CD4-positive, alpha-beta T cell treated with Interferon alpha-2 for 1 hour (primary cell): ENCODE measurements around the gene ZFP69B.
A peak's percentile ranks its signal among the peaks of the same experiment; 100 is the strongest.

ENCODE experiments used
- DNase-seq, 2 donors: peaks; one replicate each; pipeline ENCODE4 v3.0.0-alpha.2; 2020 to 2022

The ZFP69B gene

DNA sequence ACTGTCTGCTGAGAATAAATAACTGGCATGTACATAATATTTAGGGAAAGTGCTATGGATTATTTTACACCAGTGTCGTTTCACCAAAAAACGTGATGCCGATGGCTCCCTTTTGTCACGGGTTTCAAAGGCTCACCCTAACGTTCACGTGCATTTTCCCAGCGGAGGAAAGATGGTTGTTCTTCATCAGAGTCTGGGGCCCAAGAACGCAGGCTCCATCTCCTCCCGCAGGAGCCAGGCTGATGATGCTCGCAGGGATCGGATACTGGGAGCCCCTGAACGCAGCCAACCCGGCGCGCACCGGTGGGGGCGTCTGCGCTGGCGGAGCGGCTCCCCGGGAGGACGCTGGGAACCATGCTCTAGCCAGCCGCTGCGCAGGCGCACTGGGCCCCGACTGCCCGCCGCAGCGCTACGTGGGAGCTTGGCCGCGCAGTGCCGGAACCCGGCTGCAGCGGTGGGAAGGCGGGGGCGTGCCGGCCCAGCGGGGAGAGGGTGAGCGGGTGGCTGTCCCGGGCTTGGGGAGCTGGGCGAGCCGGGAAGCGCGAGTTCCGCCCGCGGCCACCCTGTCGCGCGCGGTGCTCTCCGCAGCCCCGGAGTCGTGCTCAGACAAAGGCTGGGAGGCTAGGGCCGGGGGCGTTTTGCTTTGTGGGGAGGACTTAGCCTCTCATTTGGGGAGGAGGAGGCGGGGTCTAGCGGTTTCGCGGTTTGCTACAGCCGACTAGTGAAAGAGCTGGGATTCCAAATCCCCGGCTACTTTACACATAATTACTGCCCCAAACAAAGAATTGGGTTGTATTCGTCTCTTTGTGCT is at the start of gene ZFP69B:
Gene ZFP69B (plus strand): TSS at position 793 of the 811 bp plus-strand sequence. CDS start 486 bp downstream, outside the sequence.
- peak; percentile 86 to 90 for DNase-seq

DNA sequence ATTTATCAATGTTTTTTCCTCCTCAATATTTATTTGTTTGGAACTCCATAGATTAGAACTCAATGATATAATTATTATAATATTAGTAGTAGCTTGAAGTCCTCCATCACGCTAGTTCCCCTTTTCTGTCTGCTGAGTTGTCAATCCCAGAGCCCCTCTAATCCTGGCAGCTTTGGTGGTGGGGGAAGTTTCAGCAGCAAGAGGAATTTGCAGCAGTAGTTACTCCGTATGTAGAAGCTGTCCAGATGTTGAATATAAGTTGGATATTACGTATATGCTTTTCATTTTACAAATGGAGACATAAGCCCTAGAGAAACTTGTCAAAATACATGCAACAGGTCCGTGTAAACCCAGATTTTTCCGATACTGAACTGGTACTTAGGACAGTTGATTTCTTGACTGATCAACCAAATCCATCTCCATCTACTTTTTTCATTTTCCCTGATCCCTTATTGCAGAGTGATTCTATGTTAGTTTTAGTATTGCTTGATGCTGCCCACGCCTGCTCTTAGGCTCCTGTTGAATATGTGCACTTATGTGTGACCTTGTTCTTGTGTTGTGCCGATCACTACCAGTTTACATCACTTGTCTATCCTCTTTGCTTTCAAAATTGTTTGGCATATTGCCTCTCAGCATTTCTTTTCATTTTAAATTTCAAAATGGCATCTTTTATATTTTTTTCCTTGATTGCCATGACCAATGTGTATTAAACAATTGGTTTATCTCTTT is 48.6 kb upstream of the ZFP69B start:
- no peak for DNase-seq

DNA sequence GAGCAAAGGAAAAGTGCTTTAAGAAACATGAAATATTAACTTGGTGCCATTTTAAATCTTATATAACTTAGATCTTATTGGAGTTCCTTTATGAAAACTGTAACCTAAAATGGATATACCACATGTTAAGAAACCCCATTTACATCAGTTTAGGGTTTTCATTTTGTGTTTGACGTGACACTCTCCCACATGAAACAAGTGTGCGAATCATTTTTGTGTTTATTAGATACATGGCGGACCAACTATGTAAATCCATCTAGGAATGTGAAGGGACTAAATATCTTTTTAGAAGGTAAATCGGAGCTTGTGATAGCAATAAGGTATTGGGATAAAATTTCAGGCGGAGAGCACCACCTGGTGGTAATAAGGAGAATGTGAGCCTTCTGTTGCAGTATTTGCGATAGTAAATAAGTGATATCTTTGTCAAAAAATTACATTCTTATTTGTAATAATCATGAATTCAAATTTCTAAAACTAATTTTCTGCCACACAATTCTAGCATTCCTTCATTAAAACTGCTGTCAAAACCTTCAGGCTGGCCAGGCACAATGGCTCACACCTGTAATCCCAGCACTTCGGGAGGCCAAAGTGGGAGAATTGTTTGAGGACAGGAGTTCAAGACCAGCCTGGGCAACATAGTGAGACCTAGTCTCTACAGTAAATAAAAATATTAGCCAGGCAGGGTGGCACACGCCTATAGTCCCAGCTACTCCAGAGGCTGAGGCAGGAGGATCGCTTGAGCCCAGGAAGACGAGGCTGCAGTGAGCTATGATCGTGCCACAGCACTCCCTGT is 45.4 kb upstream of the ZFP69B start:
- DNase-seq, result peak; percentile 57 to 76

DNA sequence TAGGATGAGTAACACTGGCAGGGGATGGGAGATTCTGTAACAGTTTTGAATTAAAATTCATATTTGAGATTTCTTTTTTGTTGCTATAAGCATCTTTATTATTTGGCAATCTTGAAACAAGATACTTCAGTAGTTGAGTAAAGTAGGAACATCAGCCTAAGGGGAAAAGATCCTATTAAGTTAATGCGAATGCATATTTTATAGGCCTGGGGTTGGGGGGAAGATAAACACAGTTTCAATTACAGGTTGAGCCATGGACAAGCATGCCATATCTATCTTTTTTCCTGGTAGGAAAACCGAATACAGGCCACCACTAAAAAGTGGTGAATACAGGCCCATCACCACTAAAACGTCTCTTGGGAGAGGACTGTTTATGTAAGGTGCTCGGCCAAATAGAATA is 44.5 kb upstream of the ZFP69B start:
- no peak for DNase-seq

DNA sequence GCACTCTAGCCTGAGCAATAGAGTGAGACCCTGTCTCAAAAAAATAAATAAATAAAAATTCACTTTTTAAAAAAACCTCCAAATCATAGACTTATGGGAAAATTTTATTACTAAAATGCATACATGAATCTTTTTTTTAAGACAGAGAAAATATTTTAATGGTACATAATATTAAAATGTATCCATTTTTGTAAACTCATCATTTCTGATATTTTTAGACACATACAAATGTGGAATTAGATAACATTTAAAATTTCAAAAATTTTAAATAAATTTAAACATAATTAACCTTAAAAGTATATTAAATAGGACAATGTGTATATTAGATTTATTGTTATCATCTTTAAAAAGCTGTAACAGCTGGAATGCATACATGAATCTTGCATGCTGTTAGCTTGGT is 42.8 kb upstream of the ZFP69B start:
- DNase-seq, result no peak

DNA sequence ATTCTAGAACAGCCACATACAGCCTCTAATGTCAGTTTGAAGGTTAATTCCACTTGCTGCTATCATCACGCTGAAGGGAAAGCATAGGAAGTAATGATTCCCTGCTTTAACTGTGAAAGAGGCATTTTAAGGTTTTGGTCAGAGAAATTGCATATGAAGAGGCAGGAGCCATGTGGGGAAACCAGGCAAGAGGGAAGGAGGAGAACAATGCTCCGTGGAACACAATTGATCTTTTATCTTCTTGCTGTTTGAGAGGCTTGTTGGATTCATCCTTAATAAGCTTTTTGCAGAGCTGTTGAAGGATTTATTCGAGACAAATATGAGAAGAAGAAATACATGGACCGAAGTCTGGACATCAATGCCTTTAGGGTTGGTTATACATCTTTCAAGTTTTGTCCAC is 40.8 kb upstream of the ZFP69B start:
- no peak for DNase-seq

DNA sequence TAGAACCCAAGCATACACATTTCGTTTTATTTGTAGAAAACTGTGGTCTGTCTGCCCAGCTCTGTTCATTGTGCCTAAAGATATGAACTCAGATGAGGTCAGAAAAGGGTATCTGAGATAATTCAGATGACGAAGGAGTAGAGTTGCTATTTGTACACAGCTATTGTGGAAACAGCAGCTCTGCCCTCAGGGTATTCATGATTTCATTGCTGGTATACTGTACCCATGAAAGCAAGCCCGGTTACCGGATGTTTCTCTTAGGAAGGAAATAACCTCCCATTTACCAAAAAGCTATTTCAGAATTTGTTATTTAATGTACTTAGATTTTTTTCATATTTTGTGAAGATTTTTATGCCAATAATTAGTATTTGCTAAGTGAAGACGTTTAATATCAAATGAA is 39.0 kb upstream of the ZFP69B start:
- no peak for DNase-seq

DNA sequence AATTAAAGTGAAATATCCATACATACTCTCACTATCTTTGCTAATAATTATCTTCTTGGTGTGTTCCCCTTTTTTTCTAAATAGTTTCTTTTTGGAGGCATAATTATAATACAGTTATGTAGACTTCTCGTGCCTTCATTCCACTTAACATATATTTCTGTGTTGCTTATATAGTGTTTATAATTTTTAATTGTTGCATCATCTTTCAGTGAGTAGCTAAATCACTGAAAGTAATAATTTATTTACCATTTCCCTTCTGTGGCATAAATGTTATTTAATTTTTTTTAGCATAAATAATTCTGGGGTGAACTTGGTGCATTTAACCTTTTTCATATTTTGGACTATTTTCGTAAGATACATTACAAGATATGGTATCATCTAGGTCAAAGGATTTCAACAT is 38.4 kb upstream of the ZFP69B start:
- DNase-seq, result no peak

DNA sequence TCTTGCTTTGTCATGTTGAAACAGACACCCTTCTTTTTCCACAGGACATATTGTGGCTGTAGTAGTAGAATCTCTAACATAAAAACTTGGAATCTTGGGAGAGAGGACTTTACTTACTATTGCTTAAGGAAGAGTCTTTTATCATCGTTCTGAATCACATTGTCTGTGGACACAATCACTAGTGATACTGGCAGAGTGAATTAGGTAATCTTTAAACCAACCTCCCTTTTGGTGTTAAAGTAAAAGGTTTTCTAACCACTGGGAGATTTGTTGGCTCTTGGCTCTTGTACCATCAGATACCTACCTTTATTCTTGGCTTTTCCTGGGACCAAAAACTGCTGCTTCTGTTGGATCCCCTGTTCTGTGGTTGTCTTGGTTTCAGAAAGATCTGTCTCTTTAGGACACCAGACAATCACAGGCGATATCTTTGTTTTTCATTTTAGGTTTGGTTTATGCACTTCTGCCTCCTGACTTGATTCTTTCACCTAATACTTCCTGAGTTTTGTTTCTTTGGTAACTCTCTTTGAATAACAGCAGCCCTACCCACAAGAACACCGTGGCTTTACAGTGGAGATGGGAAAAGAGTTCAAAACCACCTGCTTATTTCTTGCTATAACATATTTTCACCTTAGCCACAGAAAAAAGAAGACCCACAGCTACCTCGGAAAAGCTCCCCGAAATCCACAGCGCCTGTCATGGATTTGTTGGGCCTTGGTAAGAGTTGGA is 36.6 kb upstream of the ZFP69B start:
- no peak for DNase-seq

DNA sequence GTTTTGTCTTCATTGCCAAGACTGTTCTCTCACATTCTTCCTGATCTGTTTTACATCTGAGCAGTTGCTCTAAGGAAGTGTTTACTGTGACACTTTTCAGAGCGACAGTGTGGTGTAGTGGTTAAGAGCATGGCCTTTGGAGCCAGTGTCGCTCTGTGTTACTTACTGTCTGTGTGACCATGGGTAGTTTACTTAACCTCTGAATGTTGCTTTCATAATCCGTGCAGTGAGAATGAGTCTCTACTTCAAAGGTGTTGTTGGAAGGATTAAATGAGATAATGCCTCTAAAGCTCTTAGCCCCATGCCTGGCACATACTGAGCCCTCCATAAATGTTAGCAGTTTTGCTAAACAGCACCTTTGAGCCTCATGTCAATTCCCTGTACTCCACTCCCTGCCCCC is 35.9 kb upstream of the ZFP69B start:
- no peak for DNase-seq

DNA sequence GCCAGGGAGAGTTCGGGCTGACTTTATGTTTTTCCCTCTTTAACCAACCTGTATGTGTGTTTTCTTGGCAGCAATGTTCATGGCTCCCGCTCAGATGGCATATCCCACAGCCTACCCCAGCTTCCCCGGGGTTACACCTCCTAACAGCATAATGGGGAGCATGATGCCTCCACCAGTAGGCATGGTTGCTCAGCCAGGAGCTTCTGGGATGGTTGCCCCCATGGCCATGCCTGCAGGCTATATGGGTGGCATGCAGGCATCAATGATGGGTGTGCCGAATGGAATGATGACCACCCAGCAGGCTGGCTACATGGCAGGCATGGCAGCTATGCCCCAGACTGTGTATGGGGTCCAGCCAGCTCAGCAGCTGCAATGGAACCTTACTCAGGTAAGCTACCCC is 33.6 kb upstream of the ZFP69B start:
- DNase-seq, result no peak

DNA sequence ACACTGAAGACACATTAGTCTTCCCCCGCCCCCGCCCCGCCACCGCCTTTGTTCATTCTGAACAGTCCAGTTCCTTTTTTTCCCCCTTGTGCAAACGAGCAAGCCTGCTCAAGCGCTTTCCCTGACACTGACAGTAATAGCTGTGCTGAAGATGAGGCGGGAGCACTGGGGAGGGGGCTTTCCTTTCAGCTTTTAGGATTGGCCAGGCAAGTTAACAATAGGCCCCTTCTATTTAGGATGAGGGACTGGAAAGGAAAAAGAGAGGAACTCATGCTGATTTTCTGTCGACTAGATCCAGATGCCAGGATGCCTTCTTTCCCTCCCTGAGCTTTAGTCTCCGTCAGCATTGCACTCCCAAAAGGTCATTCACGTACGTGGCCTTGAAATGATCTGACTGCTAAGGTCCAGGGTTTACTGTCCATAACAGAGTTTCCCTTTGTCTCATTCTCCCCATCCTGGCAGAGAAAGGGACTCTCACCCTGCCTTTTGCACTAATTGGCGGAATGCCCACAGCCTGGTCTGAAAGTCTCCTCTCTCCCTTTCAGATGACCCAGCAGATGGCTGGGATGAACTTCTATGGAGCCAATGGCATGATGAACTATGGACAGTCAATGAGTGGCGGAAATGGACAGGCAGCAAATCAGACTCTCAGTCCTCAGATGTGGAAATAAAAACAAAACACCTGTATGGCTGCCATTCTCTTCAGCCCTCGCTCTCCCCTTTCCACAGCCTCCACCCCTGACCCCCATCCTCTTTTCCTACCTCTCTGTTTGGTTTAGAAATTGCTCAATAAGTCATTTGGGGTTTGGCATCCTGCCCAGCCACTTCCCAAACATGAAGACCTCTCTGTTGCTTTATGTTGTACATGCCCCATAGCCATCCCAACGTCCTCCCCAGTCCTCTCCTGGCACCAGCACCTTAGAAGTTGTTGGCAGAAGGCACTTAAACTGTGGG is 28.6 kb upstream of the ZFP69B start:
- no peak for DNase-seq

DNA sequence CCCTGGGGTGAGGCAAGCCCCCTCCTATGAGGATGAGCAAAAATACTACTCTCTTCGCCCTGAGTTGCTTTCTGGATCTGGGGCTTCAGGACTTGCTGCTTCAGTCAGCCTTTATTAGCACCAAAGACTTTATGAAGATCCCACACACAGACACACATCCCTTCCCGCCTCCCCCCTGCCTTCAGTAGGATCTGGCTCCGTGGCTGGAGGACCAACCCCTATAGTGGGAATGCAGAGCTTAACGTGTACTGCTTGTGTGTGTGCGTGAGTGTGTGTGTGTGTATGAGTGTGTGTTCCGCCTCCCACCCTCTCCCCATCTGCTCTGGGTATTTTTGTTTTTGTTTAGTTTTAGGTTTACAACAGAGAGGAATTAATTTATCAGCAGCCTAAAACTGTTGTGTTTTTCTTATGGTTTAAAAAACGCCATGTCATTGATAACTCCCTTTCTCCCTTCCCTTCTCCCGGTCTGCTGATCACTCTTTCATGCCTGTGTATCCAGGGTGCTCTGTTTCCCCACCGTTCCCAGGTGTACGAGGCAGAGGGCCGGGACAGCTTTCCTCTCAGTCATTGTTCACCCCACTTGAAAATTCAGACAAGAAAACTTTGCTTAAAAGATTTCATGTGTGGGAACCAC is 27.5 kb upstream of the ZFP69B start:
- DNase-seq, result no peak

DNA sequence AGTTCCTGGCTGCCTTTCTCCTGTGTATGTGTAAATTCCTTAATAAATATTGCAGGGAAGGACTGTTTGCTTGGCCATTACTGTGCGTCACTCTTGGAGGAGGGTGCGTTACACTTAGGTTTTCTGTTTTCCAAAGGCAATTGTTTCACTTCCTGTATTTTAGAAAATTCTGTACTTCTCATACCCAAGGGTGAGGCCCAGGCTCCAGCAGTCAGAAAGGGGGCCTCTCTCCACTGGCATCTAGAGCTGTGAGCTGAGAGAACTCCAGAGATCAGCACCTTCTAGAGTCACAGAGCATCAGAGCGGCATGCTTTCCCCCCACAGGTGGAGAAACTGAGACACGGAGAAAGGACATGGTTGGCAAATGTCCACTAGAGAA is 27.0 kb upstream of the ZFP69B start:
- peak in 1 of 2 donors; percentile 14 for DNase-seq

DNA sequence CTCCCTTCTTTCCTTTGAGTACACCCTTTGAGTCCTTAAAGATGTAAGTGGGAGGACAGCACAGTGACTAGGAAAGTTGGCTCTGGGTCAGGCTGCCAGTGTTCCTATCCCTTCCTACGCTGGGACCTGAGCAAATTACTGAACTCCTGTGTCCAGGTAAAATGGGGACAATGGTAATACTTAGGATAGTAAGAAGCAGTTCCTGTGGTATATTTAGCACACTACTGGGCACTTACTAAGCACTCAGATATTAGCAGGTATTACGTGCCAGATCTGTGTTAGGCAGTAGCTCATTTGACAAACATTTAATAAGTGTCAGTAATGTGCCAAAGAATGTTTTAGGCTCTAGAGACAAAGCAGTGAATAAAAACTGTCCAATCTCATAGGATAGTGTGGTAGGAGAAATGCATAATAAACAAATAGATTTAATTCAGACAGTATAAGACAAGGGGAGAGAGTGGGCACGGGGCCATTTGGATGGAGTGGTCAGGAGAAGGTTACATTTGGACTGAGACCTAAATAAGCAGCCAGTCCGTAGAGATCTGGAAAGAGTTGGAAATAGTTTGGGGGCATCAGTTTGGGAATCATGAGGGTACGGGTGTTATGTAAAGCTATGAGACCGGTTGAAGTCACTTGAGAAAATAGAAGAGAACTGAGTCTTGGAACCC is 26.2 kb upstream of the ZFP69B start:
- DNase-seq, result no peak

DNA sequence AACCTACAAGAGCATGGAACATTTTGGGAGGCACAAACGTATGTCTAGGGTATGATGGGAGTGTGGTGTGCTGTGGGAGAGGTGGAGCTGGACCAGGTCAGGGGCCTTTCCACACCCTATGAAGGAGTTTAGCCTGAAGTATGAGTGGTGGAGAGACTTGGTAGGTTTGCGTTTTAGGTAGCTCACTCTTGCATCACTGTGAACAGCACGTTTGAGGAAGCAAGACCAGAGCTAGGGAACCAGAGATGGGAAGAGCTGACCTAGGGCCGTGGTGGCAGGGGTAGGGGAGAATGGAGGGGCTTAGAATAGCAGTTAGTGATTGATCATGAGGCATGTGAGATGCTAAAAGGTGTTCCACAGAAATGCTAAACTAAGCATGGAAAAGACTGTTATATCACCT is 25.1 kb upstream of the ZFP69B start:
- DNase-seq, result no peak

DNA sequence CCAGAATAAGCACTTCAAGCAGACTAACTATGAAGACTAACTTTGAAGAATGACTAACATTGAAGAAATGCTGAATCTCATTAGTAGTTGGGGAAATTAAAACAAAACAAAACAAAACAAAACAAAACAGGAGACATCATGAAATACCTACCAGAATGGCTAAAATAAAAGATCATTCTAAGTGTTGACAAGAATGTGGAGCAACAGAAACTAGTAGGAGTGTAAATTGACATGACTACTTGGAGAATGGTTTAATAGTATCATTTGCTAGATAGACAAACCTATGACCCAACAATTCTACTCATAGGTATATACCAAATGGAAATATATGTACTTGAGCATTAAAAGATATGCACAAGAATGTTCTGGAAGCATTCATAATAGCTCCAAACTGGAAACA is 18.9 kb upstream of the ZFP69B start:
- DNase-seq, result no peak

DNA sequence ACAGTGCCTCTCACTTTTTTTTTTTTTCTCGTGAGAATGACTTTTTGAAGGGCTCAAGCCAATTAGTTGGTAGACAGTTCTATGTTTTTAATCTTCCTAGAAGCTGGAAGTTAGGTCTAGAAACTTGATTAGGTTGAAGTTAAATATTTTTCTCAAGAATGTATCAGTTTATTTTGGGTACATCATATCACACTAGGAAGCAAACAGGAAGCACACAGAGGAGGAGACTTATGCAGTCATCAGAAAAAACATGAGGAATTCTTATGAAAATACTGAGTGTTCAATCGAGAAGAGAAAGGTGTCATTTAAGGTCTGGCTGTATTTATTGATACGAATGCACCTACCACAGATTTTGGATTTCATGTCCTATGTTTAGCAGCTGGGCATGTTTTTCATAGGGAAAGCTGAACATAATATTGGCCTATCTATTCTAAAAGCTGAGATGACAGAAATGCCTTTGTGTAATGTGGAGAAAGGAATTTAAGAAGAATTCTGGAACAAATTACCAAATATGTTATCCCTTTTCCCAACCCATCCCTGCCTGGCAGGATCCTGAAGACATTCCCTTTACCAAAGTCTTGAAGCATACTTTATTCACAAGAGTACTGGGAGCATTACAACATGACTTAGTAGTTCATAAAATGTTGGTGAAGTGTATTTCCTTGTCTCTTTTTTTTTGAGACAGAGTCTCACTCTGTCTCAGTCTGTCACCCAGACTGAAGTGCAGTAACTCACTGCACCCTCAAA is 17.5 kb upstream of the ZFP69B start:
- no peak for DNase-seq

DNA sequence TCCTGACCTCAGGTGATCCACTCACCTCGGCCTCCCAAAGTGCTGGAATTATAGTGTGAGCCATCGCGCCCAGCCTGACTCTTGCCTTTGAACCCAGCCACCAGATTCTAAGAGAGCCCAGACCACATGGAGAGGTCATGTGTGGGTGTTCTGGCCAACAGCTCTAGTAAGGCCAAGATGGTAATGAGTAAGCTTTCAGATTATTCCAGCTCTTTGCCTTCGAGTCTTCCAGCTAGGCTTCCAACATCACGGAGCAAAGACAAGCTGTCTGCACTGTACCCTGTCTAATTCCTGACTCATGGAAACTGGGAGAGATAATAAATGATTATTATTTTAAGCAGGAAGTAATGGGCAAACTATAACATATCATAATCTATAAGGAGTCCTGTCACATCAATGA is 14.8 kb upstream of the ZFP69B start:
- no peak for DNase-seq

DNA sequence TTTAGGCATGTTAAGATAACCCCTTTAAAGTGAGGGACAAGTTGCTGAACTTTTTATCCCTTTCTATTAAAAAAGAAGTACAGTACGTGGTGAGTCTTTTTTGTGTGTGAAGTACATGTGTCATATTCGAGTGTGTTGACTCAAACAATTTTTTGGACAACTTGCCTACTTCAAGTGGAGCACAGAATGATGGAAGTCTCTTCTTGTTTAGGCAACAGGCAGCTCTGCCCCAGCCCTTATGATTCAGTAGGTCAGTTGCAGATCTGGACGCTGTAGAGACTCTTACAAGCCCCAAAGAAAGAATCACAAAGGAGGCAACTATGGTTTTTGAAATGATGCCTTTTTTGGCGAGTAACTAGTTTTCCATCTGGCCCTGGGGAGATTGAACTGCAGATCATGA is 14.4 kb upstream of the ZFP69B start:
- no peak for DNase-seq
